Astrocyte of the spinal cord (primary cell): ENCODE results near the gene SLC35F3.

Source experiments
- DNase-seq: peaks from one replicate; pipeline ENCODE4 v3.0.0; 2011; ENCODE audit warnings: low read depth, low spot score
- H3K4me3 ChIP-seq: 2 replicates; pipeline ENCODE4 v1.5.1; 2011; ENCODE audit warnings: low read depth, mild to moderate bottlenecking, low read length, moderate library complexity
- in situ Hi-C: cut with HindIII; loops from 2 replicates; pipeline ENCODE4 v1.10.0; 2017; ENCODE audit warnings: low sequenced_read_pairs
- TF ChIP-seq, protein P1 (sequence below): IDR thresholded peaks from 2 replicates; pipeline ENCODE4 v1.5.1; 2012; ENCODE audit warnings: low read depth, mild to moderate bottlenecking, low read length, inconsistent platforms

Gene SLC35F3

DNA sequence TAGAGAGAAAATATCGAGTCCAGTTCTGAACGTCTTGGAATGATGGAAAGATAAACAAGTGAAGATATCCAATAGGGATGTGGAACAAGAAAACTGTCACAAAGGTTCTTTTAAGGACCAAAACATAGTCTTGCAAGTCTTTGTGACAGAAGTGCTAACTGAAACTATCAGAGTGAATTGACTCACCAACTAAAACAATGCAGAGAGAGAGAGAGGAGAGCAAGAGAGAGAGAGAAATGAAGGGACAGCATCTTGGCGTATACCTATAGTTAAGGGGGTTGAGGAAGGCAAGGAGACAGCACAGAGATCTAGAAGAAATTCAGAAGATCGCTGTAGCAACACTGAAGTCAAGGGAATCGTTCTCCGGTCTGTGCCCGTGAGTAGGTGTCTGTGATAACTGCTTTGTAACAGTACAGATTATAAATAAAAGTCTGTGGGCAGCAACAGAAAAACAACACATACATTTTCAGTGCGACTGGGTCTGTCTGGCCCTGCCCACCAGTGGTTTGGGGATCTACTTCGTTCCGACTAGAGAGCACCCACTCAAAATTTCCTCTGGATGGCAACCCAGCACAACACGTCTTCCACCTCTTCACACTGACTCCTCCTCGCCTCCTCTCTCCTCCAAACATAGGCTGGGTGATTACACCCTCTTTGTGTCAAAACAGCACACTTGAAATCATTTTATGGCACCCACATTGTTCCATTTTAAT lies 464.0 kb downstream of the SLC35F3 start:
- no peak for DNase-seq
- TF ChIP-seq, protein P1, sequence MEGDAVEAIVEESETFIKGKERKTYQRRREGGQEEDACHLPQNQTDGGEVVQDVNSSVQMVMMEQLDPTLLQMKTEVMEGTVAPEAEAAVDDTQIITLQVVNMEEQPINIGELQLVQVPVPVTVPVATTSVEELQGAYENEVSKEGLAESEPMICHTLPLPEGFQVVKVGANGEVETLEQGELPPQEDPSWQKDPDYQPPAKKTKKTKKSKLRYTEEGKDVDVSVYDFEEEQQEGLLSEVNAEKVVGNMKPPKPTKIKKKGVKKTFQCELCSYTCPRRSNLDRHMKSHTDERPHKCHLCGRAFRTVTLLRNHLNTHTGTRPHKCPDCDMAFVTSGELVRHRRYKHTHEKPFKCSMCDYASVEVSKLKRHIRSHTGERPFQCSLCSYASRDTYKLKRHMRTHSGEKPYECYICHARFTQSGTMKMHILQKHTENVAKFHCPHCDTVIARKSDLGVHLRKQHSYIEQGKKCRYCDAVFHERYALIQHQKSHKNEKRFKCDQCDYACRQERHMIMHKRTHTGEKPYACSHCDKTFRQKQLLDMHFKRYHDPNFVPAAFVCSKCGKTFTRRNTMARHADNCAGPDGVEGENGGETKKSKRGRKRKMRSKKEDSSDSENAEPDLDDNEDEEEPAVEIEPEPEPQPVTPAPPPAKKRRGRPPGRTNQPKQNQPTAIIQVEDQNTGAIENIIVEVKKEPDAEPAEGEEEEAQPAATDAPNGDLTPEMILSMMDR = no peak
- no peak overlapping the region for H3K4me3 ChIP-seq
- in situ Hi-C loops = no loop called here

DNA sequence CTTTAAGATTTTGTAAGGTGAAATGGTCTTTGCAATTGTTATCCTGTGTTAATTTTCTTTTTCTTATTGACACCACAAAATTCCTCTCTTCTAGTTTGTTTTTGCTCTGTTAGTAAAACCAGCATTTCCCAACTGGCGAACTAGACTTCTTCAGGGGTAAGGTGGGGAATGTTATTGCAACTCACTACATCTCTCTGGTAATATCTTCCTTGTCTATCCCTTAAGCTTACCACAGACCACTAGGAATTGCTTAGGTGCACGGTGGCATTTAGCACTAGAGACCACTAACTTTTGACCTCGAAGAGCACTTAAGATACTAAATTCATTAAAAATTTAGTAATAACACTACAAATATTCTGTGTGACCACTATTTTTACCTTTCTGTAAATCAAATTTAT lies 464.6 kb downstream of the SLC35F3 start:
- no peak for DNase-seq
- no peak overlapping the region for H3K4me3 ChIP-seq
- in situ Hi-C loops = no loop called here
- TF ChIP-seq, protein P1 = no peak

DNA sequence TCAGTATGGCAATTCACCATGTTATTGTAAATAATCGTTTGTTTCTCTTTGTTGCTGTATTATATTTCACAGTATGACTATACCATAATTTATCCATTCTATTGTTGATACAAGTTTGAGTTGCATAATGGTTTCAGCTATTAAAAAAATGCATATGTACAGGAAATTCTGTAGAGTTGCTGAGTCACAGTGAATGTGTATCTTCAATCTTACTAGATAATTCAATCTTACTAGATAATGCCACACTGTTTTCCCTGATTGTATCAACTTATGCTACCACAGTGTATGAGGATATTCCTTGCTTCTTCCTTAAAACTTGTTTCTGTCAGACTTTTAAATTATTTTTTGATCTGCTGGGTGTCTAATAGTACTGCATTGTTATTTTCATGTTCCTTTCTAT lies 465.3 kb downstream of the SLC35F3 start:
- in situ Hi-C loops = no loop called here

DNA sequence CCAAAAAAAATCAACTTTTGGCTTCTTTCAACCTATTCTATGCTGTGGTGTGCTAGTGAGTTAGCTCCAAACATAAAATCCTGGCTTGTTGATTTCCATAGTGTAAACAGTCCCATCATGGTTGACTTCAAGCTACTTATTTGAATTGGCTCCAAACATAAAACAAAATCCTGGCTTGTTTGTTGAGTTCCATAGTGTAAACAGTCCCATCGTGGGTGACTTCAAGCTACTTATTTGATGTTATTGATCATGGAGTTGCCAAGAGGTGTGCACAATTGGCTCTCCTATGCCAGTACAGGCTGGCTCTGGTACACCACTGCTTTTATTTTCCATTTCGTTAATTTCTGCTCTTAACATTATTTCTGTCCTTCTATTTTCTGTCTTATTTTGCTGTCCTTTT lies 466.9 kb downstream of the SLC35F3 start:
- no peak overlapping the region for H3K4me3 ChIP-seq
- TF ChIP-seq, protein P1 = no peak
- in situ Hi-C loops = no loop called here
- no peak for DNase-seq

More for the DNA sequence above, 465.3 kb downstream of the SLC35F3 start:
- TF ChIP-seq, protein P1 = no peak
- no peak overlapping the region for H3K4me3 ChIP-seq
- DNase-seq = peak; percentile 3

DNA sequence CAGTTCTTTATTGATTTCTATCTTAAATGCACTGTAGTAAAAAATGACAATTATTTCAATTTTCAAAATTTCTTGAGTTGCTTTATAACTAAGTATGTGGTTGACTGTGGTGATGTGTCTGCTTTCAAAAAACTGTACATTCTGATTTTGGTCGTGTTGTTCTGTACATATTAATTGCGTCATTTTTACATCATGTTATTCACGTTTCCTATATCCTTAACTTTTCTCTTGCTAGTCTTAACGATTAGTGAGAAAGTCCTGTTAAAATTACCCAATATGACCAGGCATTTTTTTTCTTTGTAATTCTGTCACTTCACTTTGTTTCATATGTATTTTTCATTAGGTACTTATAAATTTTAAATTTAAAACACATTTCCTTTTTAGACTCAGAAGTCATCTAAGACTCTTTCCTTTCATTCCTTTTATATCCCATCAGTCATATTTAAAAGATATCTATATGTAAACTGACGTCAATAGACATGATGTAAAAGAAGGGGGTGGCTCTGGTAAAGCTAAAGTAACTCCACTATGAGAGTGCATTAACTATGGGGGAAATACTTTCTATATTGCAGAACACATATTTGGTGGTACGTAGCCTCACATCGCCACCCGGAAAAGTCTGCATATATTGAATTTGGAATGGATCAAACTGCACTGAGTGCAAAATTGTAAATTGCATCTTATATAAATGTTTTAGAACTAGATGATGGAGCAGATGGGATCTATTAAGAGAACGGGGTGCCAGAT lies 467.7 kb downstream of the SLC35F3 start:
- in situ Hi-C loops = no loop called here
- no peak for DNase-seq
- TF ChIP-seq, protein P1 = no peak
- H3K4me3 ChIP-seq = peak overlapping the region; percentile 97

DNA sequence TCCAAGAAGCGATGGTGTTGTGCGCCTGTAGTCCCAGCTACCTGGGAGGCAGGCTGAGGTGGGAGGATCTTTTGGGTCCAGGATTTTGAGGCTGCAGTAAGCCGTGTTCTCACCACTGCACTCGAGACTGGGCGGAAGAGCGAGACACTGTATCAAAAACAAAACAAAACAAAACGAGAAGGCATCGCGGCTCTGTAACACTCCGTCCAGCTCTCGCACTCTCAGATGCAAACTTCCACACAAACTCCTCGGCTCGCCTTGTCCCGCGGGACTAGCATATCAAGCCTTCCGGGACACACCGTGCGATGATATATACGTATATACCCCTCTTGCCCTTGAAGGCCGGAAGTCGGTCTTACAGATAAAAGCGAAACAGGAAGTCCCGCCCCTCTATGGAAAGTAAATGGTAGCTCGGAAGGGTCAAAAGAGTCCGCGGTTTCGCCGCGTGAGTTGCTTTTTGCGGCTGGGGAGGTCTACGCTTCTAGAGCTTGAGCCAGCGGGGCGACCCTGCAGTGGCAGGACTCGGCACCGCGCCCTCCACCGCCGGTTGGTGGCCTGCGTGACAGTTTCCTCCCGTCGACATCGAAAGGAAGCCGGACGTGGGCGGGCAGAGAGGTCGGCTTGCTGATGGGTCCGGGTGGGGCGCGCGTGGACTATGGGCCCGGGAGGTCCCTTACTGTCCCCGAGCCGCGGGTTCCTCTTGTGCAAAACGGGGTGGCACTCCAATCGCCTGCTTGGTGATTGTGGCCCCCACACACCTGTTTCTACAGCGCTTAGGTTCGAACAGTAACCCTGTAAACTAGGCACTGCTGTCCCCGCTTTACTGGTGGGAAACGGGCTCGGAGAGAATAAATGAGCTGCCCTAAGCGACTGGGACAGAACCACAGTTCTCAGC lies 468.8 kb downstream of the SLC35F3 start, which contains the start of gene COA6:
COA6 (plus strand) TSS at position 393 of the 895 bp plus-strand sequence; CDS start at position 404, 11 bp downstream.
- H3K4me3 ChIP-seq = peak within 1 kb of the TSS; percentile 97
- in situ Hi-C loops = no loop called here
- peak; percentile 97 for DNase-seq
- TF ChIP-seq, protein P1 = no peak
